ENCODE results near the gene DDX1. TPM values are rescaled to one million over a fixed set of nuclear protein-coding genes. Genes with fewer than 3 reads are reported as not detected.

Gene DDX1
- total RNA-seq, 1 donor: 120 TPM

- DNase-seq (ENCODE audit: low read depth): no peak
- no peak overlapping the region for H3K4me3 ChIP-seq (ENCODE audit: low read depth, low read length)
- TF ChIP-seq CTCF (IDR thresholded peaks at IDR 0.05; ENCODE audit: insufficient read depth, low read depth, low read length): no peak
Observed at GRCh38 chr2:15653806-15654726, 62.4 kb downstream of the DDX1 start.

- no peak overlapping the region for H3K4me3 ChIP-seq (ENCODE audit: low read depth, low read length)
- TF ChIP-seq CTCF (IDR thresholded peaks at IDR 0.05; ENCODE audit: insufficient read depth, low read depth, low read length): no peak
- no peak for DNase-seq (ENCODE audit: low read depth)
Observed at GRCh38 chr2:15654727-15655073, 63.0 kb downstream of the DDX1 start.

- no peak for TF ChIP-seq CTCF (IDR thresholded peaks at IDR 0.05; ENCODE audit: insufficient read depth, low read depth, low read length)
- no peak overlapping the region for H3K4me3 ChIP-seq (ENCODE audit: low read depth, low read length)
- no peak for DNase-seq (ENCODE audit: low read depth)
Observed at GRCh38 chr2:15655123-15655887, 63.6 kb downstream of the DDX1 start.

- TF ChIP-seq CTCF (IDR thresholded peaks at IDR 0.05; ENCODE audit: insufficient read depth, low read depth, low read length): no peak
- DNase-seq (ENCODE audit: low read depth): no peak
Observed at GRCh38 chr2:15656090-15656489, 64.4 kb downstream of the DDX1 start.

GRCh38 chr2:15657759-15658158 lies 66.1 kb downstream of the DDX1 start:
- TF ChIP-seq CTCF (IDR thresholded peaks at IDR 0.05; ENCODE audit: insufficient read depth, low read depth, low read length): no peak
- no peak overlapping the region for H3K4me3 ChIP-seq (ENCODE audit: low read depth, low read length)
- no peak for DNase-seq (ENCODE audit: low read depth)

More at GRCh38 chr2:15656090-15656489, 64.4 kb downstream of the DDX1 start:
- H3K4me3 ChIP-seq (ENCODE audit: low read depth, low read length): no peak overlapping the region

- no peak for DNase-seq (ENCODE audit: low read depth)
- H3K4me3 ChIP-seq (ENCODE audit: low read depth, low read length): no peak overlapping the region
- no peak for TF ChIP-seq CTCF (IDR thresholded peaks at IDR 0.05; ENCODE audit: insufficient read depth, low read depth, low read length)
Observed at GRCh38 chr2:15658911-15659310, 67.2 kb downstream of the DDX1 start.
